Measurements from ENCODE around the gene BABAM2. TPM values are rescaled to one million over a fixed set of nuclear protein-coding genes. Genes with fewer than 3 reads are reported as not detected.

The BABAM2 gene
- total RNA-seq, 1 donor from 2014 or later = 46.7 TPM

DNA sequence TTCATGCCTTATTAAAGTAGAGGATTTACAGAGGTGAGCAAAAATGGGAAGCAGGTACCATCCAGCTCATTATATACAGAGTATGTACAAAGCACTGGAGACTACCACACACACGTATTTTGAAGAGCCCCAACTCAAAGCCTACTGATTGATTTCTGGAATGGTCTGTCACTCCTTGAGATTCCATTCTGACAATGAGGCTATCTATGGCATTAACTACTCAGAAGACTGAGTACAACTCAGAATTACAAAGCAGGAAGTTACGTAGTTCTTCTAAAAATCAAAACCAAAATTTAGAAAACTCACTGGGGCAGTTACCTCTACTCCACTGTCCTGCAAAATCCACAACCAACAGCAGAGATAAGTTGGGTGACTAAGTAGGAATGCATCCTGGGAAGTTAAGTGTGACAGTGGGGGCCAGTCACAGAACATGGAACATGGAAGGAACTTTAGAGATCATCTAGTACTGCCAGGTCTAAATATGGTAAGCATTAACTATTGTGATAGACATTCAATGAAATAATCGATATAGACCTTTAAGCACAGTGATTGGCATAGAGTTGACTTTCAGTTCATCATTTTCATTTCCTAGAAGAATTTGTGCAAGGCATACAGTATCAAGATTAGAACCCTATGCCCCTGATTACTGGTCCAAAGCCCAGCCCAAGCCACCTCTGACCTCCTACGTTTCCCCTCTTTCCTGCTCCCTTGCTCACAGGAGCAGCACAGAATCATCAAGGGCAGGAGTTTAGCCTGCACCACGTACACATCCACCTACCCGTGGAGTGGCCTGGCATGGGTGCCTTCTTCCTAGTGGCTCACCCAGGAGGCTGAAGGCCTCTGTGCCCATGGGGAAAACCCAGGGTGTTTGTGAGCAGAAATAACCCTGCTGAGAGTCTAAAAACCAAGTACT is 422.0 kb downstream of the BABAM2 start:
- H3K4me3 Mint-ChIP-seq = no peak overlapping the region
- H3K27ac Mint-ChIP-seq = no peak overlapping the region
- H3K9me3 Mint-ChIP-seq = no peaks in the 10 kb centered on the region
- H3K36me3 Mint-ChIP-seq (ENCODE audit: low read depth) = peaks cover 17% of the 10 kb centered on the region
- no peaks in the 10 kb centered on the region for H3K27me3 Mint-ChIP-seq
- intact Hi-C loops (cut with micrococcal nuclease) = no loop called here
- H3K4me1 Mint-ChIP-seq = peaks cover 9% of the 10 kb centered on the region
- no peak for DNase-seq

DNA sequence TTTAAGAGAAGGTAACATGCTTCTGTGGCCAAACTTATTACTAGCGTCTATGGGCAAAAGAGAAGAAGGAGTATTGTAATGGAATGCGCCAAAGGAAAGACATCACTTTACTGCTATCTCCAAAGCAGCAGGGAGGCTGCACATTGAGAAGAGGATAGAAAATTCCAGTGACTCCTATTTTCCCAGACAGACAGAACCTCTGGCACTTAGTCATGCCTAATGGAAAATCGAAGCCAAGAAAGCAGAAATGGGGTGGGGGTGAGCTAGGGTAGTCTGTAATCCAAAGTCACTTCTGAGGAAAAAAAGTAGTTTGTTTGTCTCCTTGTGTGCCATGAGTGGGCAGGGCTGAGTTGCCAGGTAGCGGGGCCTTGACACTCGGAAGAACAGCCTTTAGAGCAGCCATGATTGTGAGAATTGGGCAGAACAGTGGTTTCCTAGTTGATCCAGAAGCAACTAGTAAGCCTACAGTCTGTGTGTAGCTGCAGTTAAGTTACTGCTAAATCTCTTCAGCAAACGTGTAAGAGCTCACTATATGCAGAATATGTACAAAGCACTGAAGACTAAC is 422.8 kb downstream of the BABAM2 start:
- no peak for DNase-seq
- H3K4me1 Mint-ChIP-seq = peaks cover 9% of the 10 kb centered on the region
- no peaks in the 10 kb centered on the region for H3K27me3 Mint-ChIP-seq
- peaks cover 13% of the 10 kb centered on the region for H3K36me3 Mint-ChIP-seq (ENCODE audit: low read depth)
- H3K4me3 Mint-ChIP-seq = no peak overlapping the region
- no peak overlapping the region for H3K27ac Mint-ChIP-seq
- no peaks in the 10 kb centered on the region for H3K9me3 Mint-ChIP-seq
- intact Hi-C loops (cut with micrococcal nuclease) = no loop called here

DNA sequence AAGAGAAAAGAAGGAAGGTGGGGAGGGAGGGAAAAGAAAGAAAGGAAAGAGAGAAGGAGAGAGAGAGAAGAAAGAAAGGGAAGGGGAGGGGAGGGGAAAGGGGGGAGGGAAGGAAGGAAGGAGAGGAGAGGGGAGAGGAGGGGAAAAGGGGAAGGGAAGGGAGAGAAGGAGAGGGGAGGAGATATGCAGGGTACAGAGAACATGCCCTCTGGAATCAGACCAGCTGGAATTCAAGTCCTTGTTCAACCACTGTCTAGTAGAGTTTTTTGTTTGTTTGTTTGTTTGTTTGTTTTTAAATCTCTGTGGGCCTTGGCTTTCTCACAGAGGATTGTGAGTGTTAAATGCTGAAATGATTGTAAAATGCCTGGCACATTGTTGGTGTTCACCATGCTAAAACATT is 424.4 kb downstream of the BABAM2 start:
- Mint-ChIP-seq H3K4me3 (no peak overlapping the region), H3K36me3 (ENCODE audit: low read depth) (peaks cover 5% of the 10 kb centered on the region), H3K9me3 (no peaks in the 10 kb centered on the region), H3K27me3 (no peaks in the 10 kb centered on the region), H3K4me1 (peaks cover 9% of the 10 kb centered on the region), H3K27ac (no peak overlapping the region)
- intact Hi-C loops (cut with micrococcal nuclease) = no loop called here
- DNase-seq = no peak

DNA sequence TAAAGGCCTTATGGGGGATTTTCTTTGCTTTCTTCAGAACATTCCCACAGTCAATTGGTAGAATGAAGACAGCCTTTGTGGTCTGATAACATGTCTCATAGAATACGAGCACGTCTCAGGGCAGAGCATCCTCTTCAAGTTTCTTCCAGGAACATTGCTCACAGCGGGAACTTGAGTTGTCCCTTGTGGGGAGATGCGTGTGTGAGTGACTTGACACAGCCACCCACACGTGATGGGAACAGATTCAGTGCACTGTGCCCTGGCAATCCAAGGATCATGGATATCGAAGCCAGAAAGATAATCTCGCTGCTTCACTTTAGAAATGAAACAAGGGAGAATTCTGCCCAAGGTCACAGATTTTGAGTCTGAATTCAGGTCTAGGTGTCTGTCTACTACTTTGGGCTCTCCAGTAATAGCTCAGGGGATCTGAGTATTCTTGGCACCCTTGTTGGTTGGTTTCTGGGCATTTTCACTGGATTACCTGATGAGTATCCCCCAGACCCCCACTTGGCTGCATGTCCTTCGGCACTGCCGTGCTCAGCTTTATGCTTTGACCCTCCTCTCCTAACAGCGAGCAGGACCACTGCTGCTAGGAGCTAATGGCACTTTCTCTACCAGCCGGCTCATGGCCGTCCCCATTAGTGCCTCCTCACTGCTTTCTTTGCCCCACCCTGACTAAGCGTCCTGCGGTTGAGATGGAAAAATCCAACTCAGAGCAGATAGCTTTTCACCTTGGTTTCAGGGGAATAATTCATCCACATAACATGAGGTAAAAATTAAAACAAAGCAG is 426.2 kb downstream of the BABAM2 start:
- Mint-ChIP-seq H3K36me3 (ENCODE audit: low read depth) (peaks cover under 1% of the 10 kb centered on the region), H3K4me3 (no peak overlapping the region), H3K27ac (no peak overlapping the region), H3K9me3 (no peaks in the 10 kb centered on the region), H3K4me1 (peaks cover 9% of the 10 kb centered on the region), H3K27me3 (no peaks in the 10 kb centered on the region)
- intact Hi-C loops (cut with micrococcal nuclease) = no loop called here
- DNase-seq = no peak

DNA sequence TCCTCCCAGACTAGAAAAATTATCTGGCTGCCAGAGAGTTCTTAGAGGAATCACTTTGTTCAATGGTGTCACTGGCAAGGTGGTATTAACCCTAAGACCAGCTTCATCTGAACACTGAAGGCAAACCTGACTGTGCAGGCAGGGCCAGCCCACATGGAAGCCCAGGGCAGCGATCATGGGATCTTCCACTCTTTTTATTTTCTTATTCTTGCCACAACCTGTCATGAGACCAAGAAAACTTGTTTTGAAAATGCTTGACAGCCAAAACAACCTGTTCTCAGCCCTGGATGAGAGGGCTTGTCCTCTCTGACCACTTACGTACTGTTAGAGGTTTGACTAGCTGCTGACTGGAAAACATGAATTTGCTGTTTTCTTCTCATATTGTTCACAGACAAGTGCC is 426.9 kb downstream of the BABAM2 start:
- H3K27me3 Mint-ChIP-seq = no peaks in the 10 kb centered on the region
- H3K27ac Mint-ChIP-seq = no peak overlapping the region
- H3K4me3 Mint-ChIP-seq = no peak overlapping the region
- intact Hi-C loops (cut with micrococcal nuclease) = no loop called here
- H3K4me1 Mint-ChIP-seq = peaks cover 6% of the 10 kb centered on the region
- H3K9me3 Mint-ChIP-seq = no peaks in the 10 kb centered on the region
- no peaks in the 10 kb centered on the region for H3K36me3 Mint-ChIP-seq (ENCODE audit: low read depth)
- no peak for DNase-seq

DNA sequence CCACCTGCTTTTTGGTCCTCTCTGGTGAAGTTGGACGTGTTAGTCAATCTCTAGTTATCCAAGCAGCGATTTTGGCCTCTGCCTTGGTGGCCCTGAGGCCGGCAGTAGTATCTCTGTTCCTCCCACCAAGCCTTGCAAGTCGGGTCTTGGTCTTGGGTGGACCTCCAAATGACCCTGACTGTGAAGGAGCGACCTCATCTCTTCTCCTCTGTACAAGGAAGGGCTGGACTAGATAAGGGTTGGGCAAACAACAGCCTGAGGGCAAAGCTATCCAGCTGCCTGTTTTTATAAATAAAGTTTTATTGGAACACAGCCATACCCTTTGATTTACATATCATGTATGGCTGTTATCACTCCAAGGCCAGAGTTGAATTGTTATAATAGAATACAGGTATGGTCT is 427.5 kb downstream of the BABAM2 start:
- intact Hi-C loops (cut with micrococcal nuclease) = no loop called here
- H3K27ac Mint-ChIP-seq = no peak overlapping the region
- H3K4me3 Mint-ChIP-seq = no peak overlapping the region
- no peaks in the 10 kb centered on the region for H3K36me3 Mint-ChIP-seq (ENCODE audit: low read depth)
- peaks cover 2% of the 10 kb centered on the region for H3K4me1 Mint-ChIP-seq
- DNase-seq = no peak
- H3K27me3 Mint-ChIP-seq = no peaks in the 10 kb centered on the region
- no peaks in the 10 kb centered on the region for H3K9me3 Mint-ChIP-seq

DNA sequence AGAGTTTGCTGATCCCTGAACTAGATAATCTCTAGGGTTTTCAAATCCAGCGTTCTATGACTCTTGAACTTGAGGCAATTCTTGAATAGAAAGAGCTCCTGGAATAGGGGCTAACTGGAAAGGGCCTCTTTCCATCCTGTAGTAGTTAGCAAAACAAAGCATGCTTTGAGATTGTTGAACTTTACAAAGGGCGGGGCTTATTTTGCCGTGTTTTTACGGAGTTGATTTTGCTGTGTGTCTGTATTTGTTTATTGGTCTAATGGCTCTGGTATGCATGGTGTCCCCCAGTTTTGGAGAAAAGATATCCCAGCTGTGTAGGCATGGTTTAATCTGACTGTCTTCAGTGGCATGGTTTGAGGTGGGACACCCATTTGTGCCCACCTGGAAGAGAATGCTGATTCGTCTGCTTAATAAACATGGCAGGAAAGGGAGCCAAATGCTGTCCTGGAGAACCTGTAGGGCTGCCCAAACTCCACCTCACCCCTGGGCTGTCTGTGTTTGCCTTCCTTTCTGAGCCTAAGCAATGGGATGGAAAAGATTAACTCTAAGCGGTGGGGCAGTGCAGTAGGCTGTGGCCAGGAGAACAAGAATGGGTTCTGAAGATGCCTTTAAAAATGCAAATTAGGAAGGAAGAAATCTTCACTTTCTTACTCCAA is 428.1 kb downstream of the BABAM2 start:
- Mint-ChIP-seq H3K4me3 (no peak overlapping the region), H3K27me3 (no peaks in the 10 kb centered on the region), H3K4me1 (no peaks in the 10 kb centered on the region), H3K9me3 (no peaks in the 10 kb centered on the region), H3K36me3 (ENCODE audit: low read depth) (no peaks in the 10 kb centered on the region), H3K27ac (no peak overlapping the region)
- intact Hi-C loops (cut with micrococcal nuclease) = no loop called here
- no peak for DNase-seq

DNA sequence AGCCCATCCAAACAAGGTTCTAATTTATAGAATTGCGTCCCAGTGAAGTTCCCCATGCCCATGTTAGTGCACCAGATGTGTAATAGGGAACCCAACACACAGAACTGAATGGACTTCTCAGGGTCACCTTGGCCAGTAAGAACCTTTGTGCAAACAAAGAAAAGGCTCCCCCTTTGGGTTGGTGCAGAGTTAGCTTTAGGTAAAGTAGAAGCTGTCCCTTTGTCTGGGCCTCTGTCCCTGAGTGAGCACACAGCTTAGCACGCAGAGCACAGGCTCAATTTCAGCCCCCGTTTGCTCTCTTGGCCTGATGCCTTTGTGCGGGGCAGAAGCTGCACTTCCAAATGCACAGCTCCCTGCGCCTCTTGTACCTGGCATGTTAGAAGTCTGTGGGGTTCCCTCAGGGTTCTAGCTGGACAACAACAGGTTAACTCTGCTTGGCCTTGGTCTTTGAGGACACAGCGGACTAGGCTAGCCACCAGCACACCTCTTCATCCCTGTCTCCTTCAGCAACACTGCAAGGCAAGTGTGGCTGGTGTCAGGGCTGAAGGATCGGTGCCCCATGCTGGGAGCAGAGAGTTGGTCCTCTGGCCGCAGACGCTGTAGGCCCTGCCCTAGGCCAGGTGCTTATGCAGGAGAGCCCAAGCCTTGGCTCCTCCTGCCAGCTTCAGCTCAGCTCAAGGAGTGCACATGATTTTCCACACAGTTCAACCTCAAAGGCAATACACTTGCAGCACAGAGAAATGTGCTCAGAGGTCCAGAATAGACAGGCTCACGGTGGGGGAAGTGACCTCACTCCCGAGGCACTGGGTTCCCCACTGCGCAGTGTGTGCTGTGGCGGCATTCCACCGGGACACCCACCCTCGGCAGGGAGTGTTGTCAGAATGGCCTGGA is 428.8 kb downstream of the BABAM2 start:
- intact Hi-C loops (cut with micrococcal nuclease) = no loop called here
- Mint-ChIP-seq H3K4me1 (no peaks in the 10 kb centered on the region), H3K27ac (no peak overlapping the region), H3K9me3 (no peaks in the 10 kb centered on the region), H3K36me3 (ENCODE audit: low read depth) (no peaks in the 10 kb centered on the region), H3K4me3 (no peak overlapping the region), H3K27me3 (no peaks in the 10 kb centered on the region)
- DNase-seq = no peak

DNA sequence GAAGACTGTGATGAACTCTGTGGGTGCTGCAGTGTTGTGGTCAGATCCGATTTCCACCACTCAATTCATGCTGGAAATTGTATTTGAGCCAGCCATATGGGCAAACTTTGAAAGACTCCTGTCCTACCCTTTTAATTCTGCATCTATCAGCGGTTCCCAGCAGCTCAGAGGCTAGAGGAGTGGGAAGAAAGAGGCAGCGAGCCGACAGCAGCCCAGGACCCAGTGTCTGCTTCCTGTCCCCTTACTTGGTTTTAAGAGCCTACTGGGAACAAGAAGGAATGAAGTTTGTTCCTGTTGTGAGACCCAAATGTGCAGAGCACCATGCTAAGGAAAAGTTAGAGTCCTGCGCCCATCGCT is 429.5 kb downstream of the BABAM2 start:
- DNase-seq = no peak
- Mint-ChIP-seq H3K36me3 (ENCODE audit: low read depth) (no peaks in the 10 kb centered on the region), H3K9me3 (no peaks in the 10 kb centered on the region), H3K4me1 (no peaks in the 10 kb centered on the region), H3K4me3 (no peak overlapping the region), H3K27ac (no peak overlapping the region), H3K27me3 (no peaks in the 10 kb centered on the region)
- intact Hi-C loops (cut with micrococcal nuclease) = no loop called here

DNA sequence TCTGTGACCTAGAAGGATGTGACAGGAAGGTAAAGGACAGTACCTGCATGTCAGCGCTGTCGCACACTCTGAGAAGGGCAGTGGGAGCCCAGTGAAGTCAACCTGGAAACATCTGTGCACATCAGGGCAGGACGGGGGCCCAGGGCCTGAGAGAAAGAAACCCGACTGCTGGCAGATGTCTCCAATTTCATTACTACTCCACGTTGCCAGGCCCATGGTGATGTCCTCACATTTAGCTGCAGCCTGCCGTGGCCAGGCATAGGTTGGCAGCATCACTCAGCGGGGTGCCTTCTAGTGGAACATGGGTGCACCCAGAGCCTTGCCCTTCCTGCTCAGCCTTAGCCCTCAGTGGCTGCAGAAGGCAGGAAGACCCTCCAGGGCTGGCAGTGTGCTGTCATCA is 429.8 kb downstream of the BABAM2 start:
- Mint-ChIP-seq H3K4me1 (peaks cover 3% of the 10 kb centered on the region), H3K27ac (no peak overlapping the region), H3K9me3 (no peaks in the 10 kb centered on the region), H3K27me3 (no peaks in the 10 kb centered on the region), H3K4me3 (no peak overlapping the region), H3K36me3 (ENCODE audit: low read depth) (no peaks in the 10 kb centered on the region)
- intact Hi-C loops (cut with micrococcal nuclease) = no loop called here
- no peak for DNase-seq

DNA sequence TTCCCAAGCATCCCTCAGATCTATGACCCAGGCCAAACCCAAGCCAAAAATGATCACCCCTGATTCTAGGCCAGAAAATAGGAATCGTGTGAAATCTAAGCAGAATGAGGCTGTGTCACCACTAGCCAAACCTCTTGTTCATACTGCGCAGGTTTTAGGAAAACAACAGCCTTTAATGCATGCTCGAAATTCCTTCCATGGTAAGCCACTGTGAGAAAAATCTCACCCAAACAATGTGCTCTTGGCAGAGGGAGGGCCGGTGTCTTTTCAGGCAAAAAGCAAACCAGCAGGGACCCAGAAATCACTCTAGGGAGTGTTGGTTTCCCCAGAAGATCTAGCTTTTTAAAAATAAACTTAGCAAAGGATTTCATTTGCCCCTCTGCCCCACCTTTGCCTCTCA is 430.9 kb downstream of the BABAM2 start:
- H3K9me3 Mint-ChIP-seq = no peaks in the 10 kb centered on the region
- no peak overlapping the region for H3K27ac Mint-ChIP-seq
- no peaks in the 10 kb centered on the region for H3K27me3 Mint-ChIP-seq
- DNase-seq = no peak
- peaks cover 4% of the 10 kb centered on the region for H3K4me1 Mint-ChIP-seq
- no peaks in the 10 kb centered on the region for H3K36me3 Mint-ChIP-seq (ENCODE audit: low read depth)
- no peak overlapping the region for H3K4me3 Mint-ChIP-seq
- intact Hi-C loops (cut with micrococcal nuclease) = no loop called here

DNA sequence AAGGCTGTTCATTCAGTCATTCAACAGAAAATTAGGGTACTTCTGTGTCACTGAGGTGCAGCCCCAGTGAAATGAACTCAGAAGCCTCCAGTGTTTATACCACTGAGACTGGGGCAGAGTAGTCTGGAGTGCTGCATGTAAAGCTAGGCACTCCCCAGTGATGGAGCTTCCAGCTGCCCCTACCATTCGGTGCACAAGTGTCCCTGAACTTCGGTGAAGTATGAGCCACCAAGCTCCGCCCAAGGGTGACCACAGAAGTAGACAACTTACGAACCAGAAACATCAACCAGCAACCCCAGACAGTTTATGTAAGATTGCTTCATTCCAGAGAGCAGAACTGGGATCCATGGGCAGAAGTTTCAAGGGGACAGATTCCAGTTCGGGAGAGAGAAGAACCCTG is 431.5 kb downstream of the BABAM2 start:
- no peaks in the 10 kb centered on the region for H3K36me3 Mint-ChIP-seq (ENCODE audit: low read depth)
- intact Hi-C loops (cut with micrococcal nuclease) = no loop called here
- DNase-seq = no peak
- no peaks in the 10 kb centered on the region for H3K27me3 Mint-ChIP-seq
- no peak overlapping the region for H3K4me3 Mint-ChIP-seq
- H3K4me1 Mint-ChIP-seq = peaks cover 5% of the 10 kb centered on the region
- H3K27ac Mint-ChIP-seq = no peak overlapping the region
- H3K9me3 Mint-ChIP-seq = no peaks in the 10 kb centered on the region

DNA sequence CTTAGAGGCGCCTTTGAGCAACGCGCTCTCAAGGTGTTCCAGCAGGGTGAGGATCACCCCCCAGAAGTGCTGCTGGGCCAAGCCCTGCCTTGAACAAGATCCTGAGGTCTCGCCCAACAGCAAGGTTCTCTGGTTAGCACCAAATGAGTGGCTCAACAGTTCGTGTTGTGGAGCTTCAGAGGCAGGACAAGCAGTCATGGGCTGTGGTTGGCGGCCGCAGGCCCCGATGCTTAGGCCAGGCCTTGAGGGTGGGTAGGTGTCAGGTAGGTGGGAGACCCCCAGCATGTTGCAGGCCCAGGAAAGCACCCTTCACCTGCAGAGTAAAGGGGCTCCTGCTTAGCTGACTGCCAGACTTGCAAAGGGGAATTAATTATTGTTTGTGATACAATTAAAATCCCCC is 431.9 kb downstream of the BABAM2 start:
- intact Hi-C loops (cut with micrococcal nuclease) = no loop called here
- H3K4me1 Mint-ChIP-seq = peaks cover 6% of the 10 kb centered on the region
- no peaks in the 10 kb centered on the region for H3K36me3 Mint-ChIP-seq (ENCODE audit: low read depth)
- H3K27me3 Mint-ChIP-seq = no peaks in the 10 kb centered on the region
- no peak overlapping the region for H3K4me3 Mint-ChIP-seq
- H3K9me3 Mint-ChIP-seq = no peaks in the 10 kb centered on the region
- no peak overlapping the region for H3K27ac Mint-ChIP-seq
- no peak for DNase-seq

All from activated CD4-positive, alpha-beta T cell treated with anti-CD3 and anti-CD28 coated beads, Interleukin-2, amount 10 ng/mL, durations not matched to agents 24 days and 14 days (primary cell).